ENCODE data around the gene HOXC5. TPM values are rescaled to one million over a fixed set of nuclear protein-coding genes. Genes with fewer than 3 reads are reported as not detected.
"Not testable (repeated sequence)": the region's sequence is repeated elsewhere in the genome, so short reads cannot be mapped to it uniquely, and the experiment has no call there.

The HOXC5 gene
- total RNA-seq, 1 experiment from 2014 or later, result not detected

DNA sequence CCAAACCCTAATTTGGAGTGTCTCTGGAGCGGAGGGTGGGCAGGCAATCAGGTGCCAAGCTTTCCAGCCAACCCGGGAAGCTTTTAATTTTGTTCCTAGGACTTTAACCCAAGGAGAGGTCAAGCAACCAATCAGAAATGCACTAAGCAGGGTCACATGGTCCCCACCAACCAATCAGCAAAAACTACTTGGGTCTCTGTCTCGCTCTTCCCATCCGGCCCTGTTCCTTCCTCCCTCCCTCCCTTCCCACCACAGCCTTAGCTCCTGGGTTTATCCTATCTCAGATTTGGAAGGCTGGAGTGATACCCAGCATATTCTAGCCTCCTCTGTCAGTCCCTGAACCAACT lies 7.3 kb downstream of the HOXC5 start:
- BruUV-seq (replicated peaks), result no TSS peak
- no peak for DNase-seq
- Mint-ChIP-seq H3K4me1 (ENCODE audit: low read depth, unreplicated experiment) (no peaks in the 10 kb centered on the region), H3K4me3 (ENCODE audit: low read depth, unreplicated experiment) (no peak overlapping the region), H3K9me3 (ENCODE audit: low read depth, unreplicated experiment) (no peaks in the 10 kb centered on the region), H3K36me3 (ENCODE audit: insufficient read depth, unreplicated experiment) (no peaks in the 10 kb centered on the region), H3K27me3 (ENCODE audit: unreplicated experiment) (peaks cover 99% of the 10 kb centered on the region), H3K27ac (ENCODE audit: unreplicated experiment) (no peak overlapping the region)
- CTCF ChIA-PET, result interaction anchor here (0.6 kb wide), 1 partner anchor 31 kb away, joined by 6 read pairs; the partner anchor contains the start of gene HOXC8
- intact Hi-C loops (cut with micrococcal nuclease; ENCODE audit: unreplicated experiment), result no loop called here
- no peak for TF ChIP-seq CTCF (IDR thresholded peaks at IDR 0.05; ENCODE audit: unreplicated experiment)

- BruUV-seq (replicated peaks), result no TSS peak
Measured at GRCh38 chr12:54040648-54041047, 7.8 kb downstream of the HOXC5 start.

GRCh38 chr12:54041097-54041690 lies 8.3 kb downstream of the HOXC5 start:
- CTCF ChIA-PET, result interaction anchor here (0.6 to 0.9 kb wide), 2 partner anchors 19 to 316 kb away, joined by 4 read pairs; no protein-coding TSS in a partner anchor
- intact Hi-C loops (cut with micrococcal nuclease; ENCODE audit: unreplicated experiment), result no loop called here
- H3K4me3 Mint-ChIP-seq (ENCODE audit: low read depth, unreplicated experiment), result no peak overlapping the region

More at GRCh38 chr12:54040648-54041047, 7.8 kb downstream of the HOXC5 start:
- no peak for DNase-seq
- Mint-ChIP-seq H3K4me3 (ENCODE audit: low read depth, unreplicated experiment) (no peak overlapping the region), H3K27ac (ENCODE audit: unreplicated experiment) (no peak overlapping the region), H3K4me1 (ENCODE audit: low read depth, unreplicated experiment) (no peaks in the 10 kb centered on the region), H3K36me3 (ENCODE audit: insufficient read depth, unreplicated experiment) (no peaks in the 10 kb centered on the region), H3K9me3 (ENCODE audit: low read depth, unreplicated experiment) (no peaks in the 10 kb centered on the region), H3K27me3 (ENCODE audit: unreplicated experiment) (peaks cover 99% of the 10 kb centered on the region)
- TF ChIP-seq CTCF (IDR thresholded peaks at IDR 0.05; ENCODE audit: unreplicated experiment), result no peak
- CTCF ChIA-PET, result no interaction called here
- intact Hi-C loops (cut with micrococcal nuclease; ENCODE audit: unreplicated experiment), result no loop called here

DNA sequence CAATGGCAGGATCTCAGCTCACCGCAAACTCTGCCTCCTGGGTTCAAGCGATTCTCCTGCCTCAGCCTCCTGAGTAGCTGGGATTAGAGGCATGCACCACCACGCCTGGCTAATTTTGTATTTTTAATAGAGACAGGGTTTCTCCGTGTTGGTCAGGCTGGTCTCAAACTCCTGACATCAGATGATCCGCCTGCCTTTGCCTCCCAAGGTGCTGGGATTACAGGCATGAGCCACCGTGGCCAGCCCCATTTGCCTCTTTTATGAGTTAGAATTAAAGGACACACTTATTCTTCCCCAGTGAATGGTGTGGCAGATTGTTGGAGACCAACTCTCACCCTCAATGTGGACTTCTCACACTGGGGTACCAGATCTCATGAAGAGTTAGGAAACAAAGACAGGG lies 9.2 kb downstream of the HOXC5 start:
- H3K4me3 Mint-ChIP-seq (ENCODE audit: low read depth, unreplicated experiment); CTCF ChIA-PET; H3K27ac Mint-ChIP-seq (ENCODE audit: unreplicated experiment); H3K9me3 Mint-ChIP-seq (ENCODE audit: low read depth, unreplicated experiment); H3K36me3 Mint-ChIP-seq (ENCODE audit: insufficient read depth, unreplicated experiment); BruUV-seq (replicated peaks); H3K4me1 Mint-ChIP-seq (ENCODE audit: low read depth, unreplicated experiment); DNase-seq; intact Hi-C loops (cut with micrococcal nuclease; ENCODE audit: unreplicated experiment): not testable (repeated sequence)
- peaks cover 100% of the 10 kb centered on the region for H3K27me3 Mint-ChIP-seq (ENCODE audit: unreplicated experiment)

More at GRCh38 chr12:54041097-54041690, 8.3 kb downstream of the HOXC5 start:
- Mint-ChIP-seq H3K9me3 (ENCODE audit: low read depth, unreplicated experiment) (no peaks in the 10 kb centered on the region), H3K4me1 (ENCODE audit: low read depth, unreplicated experiment) (no peaks in the 10 kb centered on the region), H3K36me3 (ENCODE audit: insufficient read depth, unreplicated experiment) (no peaks in the 10 kb centered on the region), H3K27ac (ENCODE audit: unreplicated experiment) (no peak overlapping the region), H3K27me3 (ENCODE audit: unreplicated experiment) (peaks cover 99% of the 10 kb centered on the region)
- TF ChIP-seq CTCF (IDR thresholded peaks at IDR 0.05; ENCODE audit: unreplicated experiment), result no peak
- DNase-seq, result no peak
- no TSS peak for BruUV-seq (replicated peaks)
